Islet of Langerhans (tissue), 1 donor: ENCODE measurements around the gene ATP1A4.
"Not testable (repeated sequence)": the region's sequence is repeated elsewhere in the genome, so short reads cannot be mapped to it uniquely, and the experiment has no call there.

Source experiments
- FAIRE-seq: peaks from one replicate; lab custom pipeline; 2011; peaks lifted over from hg19 to GRCh38; lab: Jason Lieb, UNC

ATP1A4 gene

DNA sequence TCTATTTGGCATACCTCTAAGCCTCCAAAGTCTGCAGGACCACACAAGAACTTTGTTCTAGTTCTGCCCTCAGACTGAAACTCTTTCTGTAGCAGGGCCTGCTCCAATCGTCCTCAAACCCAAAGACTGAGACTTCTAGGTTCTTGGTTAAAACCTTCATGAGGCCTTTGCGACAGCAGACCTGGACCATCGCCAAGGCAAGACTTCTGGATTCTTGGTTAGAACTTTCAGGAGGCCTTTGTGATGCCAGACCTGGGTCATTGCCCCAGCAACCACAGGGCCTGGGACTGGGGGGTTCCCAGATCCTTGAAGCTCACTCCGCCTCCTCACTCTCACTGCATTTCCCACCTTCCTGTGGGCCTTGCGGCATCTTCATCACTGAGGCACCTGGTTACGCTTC lies at the start of gene ATP1A4:
Gene ATP1A4, plus strand, starts transcription at position 301 of the 400 bp plus-strand sequence. CDS start 438 bp downstream, outside the sequence.
- no peak for FAIRE-seq

DNA sequence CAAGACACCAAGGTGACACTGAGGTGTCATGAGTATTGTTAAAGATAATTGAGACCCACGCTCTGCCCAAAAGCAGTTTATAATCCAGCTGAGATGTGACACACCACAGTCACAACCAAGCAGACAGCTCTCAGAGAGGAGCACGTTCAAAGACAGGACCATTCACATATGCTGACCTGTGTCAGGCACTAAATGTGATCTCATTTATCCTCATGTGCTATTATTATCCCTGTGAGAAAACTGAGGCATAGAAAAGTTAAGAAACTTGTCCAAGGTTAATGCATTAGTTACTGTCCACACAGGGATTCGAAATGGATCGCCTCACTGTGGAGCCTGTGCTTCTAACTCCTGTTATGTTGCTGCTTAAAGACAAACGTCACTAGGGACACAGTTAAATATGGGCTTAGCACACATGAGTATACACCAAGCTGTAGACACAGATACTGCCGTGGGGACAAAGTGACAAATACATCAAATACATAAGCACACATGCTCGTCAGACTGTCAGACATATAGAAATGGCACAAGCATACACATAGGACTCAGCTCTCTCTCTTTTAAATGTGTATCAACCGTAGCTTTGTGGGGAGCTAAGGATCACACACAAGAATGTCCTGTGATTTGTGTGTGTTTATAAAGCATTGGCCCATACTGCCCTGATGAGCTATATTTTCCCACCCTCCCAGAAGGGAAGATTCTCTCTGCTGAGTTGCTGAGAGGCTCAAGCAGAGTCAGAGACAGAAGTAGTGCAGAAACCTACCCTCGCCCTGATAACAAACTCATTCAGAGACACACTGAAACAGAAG lies 49.5 kb upstream of the ATP1A4 start:
- no peak for FAIRE-seq

DNA sequence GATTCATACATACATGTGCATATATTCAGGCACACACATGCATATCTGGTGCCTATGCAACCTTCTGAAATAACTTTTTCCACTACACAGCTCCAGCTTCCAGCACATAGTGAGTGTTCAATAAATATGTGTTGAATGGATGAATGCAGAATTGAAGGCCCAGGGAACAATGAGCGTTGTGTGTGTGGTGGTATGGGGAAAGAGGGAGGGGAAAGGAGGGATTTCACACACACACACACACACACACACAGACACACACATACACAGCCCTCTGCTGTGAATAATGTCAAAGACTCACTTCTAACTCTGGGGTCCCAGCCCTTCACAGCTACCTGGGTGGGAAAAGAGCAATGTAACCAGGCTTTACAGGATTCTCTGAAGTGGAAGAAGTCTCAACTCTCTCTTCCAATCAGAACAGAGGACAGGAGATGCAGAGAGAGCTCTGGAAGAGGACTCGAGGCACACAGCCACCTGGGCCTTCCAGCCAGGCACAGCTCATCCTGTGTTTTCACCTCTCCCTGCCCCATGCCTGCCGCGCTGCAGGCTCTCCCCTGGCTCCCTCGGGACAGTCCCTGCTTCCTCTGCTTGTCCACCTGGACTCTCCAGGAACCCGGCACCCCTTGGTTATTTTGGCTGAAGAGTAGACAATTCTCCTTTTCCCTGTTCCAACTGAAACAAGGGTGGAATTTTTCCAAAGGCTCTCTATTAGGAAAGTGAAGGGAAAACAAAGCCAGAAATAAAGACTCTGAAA lies 47.6 kb upstream of the ATP1A4 start:
- no peak for FAIRE-seq

DNA sequence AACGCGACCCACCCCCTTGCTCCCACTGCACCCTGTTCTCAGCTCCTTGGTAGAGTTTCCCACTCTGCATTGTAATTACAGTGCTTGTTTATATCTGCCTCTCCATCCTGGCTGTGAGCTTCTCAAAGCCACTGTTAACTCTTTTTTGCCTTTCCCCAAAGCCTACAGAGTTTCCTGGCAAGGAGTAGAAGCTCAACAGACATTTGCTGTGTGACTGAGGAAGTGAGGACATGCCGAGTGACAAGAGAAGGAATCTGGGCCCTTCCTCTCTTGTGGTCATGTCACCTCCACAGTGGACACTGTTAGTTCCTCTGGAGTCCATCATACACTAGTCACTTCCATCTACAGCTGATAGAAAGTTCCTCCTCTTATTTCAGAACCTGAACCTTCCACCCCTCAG lies 46.9 kb upstream of the ATP1A4 start:
- FAIRE-seq = no peak

DNA sequence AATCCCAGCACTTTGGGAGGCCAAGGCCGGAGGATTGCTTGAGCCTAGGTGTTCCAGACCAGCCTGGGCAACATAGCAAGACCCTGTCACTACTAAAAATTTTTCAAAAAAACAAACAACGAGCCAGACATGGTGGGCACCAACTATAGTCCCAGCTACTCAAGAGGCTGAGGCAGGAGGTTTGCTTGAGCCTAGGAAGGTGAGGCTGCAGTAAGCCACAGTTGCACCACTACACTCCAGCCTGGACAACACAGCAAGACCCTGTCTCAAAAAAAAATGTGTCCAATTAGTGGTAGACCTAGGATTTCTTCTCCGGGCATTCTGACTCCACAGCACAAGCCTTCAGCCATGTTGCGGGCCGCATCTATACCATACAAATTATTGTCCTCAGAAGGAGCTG lies 46.2 kb upstream of the ATP1A4 start:
- FAIRE-seq = no peak

DNA sequence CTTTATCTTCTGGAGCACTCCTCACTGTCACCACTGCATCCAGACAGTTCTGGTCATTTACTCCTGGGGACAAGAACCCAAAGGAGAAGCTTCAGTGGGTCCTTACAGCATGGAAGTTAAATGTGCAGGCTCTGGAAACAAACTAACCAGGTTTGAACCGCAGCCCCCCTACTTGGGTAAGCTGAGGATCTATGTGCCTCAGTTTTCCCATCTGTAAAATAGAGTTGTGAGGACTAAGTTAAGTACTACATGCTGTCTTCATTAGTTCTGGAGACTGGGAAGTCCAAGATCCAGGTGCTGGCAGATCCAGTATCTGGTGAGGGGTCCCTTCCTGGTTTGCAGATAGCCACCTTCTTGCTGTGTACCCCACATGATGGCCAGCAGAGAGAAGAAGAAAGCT lies 43.9 kb upstream of the ATP1A4 start:
- no peak for FAIRE-seq

DNA sequence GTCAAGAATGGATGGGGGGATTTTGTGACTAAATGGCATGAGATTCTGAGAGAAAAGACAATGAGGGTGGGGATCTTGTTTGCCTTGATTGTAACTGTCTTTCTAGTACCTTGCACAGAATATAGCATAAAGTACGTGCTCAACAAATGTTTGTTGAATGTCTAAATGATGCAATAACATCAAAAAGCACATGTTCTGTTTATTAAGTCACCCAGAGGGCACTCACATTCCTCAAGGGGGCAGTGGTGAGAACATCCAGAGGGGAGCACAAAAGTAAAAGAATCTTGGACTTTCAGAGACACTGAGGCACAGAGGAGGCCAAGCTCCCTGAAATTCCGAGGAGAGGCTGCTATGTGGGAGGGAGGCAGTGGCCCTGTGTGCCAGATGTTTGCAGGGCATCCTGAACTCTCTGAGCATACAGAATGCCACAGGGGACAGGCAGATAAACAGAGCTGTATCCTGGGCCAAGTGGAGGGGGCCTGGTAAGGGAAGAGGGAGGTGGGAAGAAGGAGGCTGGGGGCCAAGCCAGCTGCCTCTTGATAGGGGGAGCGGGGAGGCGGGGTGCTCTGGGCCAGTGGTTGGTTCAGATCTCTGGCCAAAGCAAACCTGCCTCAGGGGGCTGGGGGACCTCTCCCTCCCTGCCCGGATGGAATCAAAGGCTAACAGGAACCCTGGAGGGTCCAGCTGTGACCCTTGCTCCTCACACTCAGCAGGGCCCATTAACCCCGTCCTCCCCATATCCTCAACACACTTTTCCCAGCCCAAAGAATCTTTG lies 42.3 kb upstream of the ATP1A4 start:
- no peak for FAIRE-seq

DNA sequence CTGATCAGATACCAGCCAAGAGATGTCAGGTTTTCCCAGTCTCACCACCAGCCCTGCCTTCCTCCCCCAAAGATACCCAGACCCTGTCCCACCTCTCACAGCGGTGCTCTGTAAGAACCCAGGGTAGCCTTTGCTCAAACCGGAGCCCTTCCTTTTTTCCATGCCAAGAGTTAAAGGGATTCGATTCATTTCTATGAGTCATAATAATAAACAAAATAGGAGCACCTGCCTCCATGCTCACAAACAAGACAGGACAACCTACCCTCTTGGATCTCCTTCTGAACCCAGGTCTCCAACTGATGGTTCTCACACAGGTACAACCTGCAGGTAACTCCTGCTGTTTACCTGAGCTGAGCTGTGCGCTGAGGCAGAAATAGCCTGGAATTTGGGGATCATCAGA lies 41.7 kb upstream of the ATP1A4 start:
- FAIRE-seq = no peak

DNA sequence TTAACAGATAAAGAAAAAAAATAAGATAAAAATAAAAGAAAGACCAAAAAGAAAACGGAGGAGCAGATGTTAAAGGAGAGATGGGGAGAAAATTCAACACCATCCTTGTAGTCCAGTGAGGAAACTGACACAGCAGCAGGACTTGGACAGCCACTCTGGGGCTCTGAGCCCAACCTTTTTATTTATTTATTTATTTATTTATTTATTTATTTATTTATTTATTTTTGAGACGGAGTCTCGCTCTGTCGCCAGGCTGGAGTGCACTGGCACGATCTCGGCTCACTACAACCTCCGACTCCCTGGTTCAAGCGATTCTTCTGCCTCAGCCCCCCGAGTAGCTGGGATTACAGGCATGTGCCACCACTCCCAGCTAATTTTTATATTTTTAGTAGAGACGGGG lies 39.9 kb upstream of the ATP1A4 start:
- not testable (repeated sequence) for FAIRE-seq

DNA sequence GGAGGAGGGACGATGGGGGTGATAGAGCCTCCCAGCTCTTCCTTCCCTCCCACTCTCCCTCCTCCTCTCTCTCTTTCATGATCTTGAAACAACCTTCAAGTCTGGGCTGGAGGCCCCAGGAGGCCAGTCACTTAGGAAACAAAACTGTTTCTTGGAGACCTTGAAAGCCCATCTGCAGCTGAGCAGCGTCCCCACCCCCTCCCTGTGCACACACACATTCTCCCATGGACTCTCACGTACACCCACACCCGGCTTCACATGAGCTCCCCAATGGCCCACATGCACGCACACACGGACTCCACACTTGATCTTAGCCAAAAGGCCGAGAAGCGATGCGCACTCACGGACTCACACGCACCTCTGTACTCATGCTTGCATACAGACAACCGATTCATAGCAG lies 39.0 kb upstream of the ATP1A4 start:
- FAIRE-seq = no peak

DNA sequence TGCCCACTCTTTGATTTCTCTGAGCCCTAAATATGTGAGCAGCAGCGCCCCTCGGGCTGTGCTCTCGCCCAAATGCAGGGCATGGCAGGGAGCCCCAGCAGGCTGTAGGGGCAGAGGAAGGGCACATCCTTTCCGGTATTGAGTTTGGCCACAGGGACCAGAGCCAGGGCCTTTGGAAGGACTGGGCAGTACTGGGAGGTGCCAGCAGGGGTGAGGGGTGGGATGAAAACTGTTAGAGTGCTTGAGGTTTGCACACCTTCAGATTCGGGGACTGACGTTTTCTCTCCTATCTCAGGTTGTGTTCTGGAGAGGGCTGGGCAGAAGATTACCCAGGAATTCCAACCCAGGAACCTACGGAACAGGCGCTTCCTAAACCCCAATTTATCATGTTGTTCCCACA lies 38.0 kb upstream of the ATP1A4 start:
- FAIRE-seq = no peak

DNA sequence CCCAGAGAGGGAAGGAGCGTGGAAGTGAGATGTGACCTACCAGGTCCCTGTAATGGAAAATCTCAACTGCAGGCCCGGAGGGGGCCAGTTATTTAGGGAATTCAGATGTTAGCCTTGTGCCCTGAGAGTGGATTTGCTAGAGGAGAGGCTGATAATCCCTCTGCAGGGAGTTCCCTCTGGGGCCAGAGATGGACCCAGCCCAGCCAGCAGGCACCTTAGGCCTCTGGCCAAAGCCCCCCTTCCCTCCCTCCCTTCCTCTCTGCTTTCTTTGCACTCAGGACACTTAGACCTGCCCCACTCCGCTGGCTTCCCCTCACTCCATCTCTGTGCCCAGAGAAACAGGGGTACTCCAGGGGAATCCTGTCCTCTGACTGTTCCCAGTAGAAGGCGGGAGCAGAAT lies 37.3 kb upstream of the ATP1A4 start:
- FAIRE-seq = no peak

DNA sequence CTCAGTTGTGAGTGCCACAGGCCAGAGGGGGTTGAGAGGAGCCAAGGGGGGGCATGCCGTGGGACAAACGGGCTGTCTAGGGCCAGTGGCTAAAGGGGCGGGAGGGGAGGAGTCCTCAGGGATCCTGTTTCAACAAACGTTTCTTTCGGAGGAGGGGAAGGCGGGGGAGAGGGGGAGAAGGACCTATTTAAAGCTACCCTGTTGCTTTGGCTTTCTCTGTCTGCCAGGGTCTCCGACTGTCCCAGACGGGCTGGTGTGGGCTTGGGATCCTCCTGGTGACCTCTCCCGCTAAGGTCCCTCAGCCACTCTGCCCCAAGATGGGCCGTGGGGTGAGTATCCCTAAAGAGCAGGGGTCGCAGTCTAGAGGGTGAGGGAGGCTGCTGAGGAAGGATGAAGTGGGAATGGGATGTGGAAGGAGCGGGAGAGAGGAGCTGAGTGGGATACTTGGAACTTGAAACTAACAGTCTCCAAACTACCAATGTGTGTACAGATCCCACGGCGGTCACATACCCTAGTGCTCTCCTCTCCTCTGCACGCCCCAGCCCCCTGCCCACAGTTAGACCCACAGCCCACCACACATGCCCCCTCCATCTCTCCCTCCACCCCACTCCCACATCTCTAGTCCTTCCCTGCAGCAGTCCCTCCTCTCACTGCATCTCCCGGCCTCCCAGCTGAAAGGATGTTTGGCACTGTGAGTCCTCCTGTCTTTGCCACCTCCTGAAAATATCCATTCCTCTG lies 35.7 kb upstream of the ATP1A4 start, which contains the start of gene ATP1A2:
Gene ATP1A2, plus strand, starts transcription at position 215 of the 738 bp plus-strand sequence. Its CDS starts 103 bp downstream, at position 318.
- FAIRE-seq = no peak

DNA sequence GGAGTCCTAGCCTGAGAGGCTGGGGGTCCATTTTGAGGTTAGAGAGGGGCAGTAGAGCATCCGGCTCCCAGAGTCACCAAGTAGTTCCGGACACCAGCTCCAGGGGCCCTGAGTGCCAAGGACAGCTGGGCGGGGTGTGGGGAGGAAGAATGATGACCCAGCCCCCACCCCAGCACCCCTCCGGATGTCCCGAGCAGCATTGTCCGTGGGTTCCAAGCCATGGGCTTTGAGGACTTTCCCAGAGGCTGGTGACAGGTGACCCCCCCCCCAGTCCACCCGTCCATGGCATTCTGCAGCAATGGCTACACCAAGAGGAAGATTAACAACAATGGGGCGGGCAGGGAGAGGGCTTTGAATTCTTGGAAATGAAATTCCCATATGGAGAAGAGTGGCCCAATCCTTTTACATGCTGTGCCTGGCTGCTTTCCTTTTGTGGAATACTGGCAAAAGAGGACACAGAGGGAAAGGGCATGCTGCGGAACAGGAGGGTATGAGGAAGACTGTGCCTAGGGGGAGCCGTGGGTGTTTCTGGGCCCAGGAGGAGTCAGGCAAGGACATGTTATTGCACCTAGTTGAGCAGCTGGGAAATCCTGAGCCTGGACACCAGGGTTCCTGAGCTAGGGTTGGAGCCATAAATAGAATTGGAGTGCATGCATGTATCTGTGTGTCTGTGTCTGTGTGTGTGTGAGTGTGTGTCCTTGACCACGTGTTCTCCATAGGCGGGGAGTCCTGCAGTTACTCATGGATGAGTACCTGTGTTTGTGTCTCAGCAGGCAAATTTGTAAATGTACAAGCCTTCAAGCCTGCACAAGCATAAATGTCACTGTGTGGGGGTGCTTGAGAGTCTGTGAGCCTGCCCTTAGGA lies 34.9 kb upstream of the ATP1A4 start:
- no peak for FAIRE-seq

DNA sequence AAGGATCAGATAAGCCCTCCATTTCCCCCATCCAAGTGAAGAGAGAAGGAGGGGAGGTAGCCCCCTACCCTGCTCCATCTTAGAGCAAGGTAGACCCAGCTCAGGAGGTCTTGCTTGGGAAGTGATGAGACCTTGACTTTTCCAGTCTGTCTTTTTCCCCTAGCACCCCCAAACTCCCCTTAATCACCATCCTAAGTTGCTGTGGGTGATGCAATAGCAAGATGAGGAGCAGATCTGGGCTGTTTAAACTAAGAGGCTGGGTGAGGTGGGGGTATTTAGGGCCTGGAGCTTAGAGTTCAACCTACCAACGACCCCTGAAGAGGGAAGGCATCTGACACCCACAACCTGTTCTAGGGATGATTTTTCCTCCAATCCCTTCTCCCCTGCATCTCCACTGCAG lies 34.1 kb upstream of the ATP1A4 start:
- no peak for FAIRE-seq

DNA sequence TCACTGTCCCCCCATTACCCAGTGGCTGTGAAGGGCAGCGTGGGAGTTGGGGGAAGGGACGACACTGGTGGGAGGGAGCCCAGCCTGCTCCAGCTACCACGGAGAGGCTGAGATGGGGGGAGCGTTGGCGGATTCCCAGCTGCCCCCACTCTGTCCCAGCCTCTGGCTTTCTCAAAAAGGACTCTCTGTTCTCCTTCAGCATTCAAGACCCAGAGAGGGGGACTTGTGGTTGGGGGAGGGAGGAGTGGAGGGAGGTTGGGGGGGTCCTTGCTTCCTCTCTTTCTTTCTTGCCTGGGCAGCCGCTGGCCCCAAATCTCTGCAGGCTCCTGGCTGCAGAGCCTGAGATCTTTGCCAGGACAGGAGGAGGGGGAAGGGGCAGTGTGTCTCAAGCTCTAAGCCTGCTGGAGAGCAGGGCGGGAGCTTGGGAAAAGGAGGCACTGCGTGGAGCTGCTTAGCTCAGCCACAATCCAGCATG lies 33.7 kb upstream of the ATP1A4 start:
- FAIRE-seq = no peak

DNA sequence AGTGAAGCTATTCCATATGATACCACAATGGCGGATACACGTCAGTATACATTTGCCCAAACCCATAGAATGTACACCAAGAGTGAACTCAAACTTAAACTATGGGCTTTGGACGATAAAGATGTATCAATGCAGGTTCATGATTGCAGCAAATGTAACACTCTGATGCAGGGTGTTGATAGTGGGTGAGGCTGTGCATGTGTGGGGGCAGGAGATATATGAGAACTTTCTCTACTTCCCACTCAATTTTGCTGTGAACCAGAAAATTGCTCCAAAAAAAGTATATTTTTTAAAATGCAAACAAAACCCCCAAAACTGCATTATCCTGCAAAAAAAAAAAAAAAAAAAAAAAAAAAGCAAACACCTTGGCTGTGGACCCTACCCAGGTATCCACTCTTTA lies 32.5 kb upstream of the ATP1A4 start:
- no peak for FAIRE-seq

DNA sequence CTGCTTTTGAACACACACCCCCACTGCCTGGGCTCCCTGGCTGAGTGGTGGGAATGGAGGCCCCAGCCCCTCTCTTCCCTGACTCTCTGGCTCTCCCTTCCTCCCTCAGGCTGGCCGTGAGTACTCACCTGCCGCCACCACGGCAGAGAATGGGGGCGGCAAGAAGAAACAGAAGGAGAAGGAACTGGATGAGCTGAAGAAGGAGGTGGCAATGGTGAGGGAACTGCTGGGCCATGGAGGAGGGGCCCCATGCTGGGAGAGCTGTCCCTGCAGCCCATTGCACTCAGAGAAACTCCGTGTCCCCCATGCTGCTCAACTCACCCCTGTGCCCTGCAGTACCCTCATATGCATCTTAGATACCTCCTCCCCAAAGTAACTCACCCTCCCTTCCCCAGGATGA lies 30.6 kb upstream of the ATP1A4 start:
- no peak for FAIRE-seq

DNA sequence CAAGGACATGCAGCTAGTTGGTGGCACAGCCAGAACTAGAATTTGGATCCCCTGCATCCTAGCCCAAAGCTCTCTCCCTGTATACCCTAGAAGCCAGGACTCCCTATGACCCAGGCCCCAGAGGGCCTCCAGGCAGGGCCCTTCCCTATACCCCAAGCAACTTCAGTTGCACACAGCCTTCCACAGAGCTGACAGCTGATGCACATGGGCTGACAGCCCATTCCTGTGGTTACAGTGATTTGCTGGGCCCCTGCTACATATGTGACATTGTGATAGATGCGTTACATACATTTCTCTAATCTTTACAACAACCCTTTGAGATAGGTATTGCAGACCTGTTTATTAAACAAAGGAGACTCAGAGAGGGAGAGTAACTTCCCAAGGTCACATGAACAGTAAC lies 30.0 kb upstream of the ATP1A4 start:
- no peak for FAIRE-seq

DNA sequence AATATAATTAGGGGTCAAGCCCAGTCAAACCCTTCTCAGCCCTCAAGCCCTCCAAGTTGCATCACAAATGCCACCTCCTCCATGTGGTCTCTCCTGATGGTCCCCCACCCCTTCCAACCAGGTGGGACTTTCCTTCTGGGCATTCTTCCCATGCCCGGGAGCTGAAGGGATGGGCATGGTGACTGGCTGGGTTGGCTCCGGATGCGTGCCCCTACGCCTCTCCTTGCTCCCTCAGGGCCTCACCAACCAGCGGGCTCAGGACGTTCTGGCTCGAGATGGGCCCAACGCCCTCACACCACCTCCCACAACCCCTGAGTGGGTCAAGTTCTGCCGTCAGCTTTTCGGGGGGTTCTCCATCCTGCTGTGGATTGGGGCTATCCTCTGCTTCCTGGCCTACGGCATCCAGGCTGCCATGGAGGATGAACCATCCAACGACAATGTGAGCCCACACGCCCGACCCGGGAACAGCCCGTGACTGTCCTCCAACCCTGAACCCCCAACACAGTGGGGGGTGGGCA lies 28.4 kb upstream of the ATP1A4 start:
- FAIRE-seq = no peak

DNA sequence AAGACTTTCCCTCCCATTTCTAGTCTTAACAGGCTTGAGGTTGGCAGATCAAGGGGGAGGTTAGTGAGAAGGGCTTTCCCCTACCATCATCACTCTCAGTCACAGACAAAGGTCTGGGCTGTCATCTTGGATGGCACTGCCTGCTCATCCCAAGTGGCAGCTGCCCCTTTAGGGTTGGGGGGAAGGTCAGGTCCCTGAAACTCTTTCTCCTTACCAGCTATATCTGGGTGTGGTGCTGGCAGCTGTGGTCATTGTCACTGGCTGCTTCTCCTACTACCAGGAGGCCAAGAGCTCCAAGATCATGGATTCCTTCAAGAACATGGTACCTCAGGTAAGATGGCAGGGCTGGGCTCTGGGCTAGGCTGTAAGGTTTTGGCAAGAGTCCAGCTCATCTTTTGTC lies 27.7 kb upstream of the ATP1A4 start:
- no peak for FAIRE-seq
